GM19240 (cell line): ENCODE measurements around the gene KCNMB2.
A peak's percentile ranks its signal among the peaks of the same experiment; 100 is the strongest.

Experiments
- DNase-seq: peaks from one replicate; pipeline ENCODE4 v3.0.0; 2011; ENCODE audit warnings: low spot score; ENCODE audit not compliant: insufficient read length

KCNMB2 gene

DNA sequence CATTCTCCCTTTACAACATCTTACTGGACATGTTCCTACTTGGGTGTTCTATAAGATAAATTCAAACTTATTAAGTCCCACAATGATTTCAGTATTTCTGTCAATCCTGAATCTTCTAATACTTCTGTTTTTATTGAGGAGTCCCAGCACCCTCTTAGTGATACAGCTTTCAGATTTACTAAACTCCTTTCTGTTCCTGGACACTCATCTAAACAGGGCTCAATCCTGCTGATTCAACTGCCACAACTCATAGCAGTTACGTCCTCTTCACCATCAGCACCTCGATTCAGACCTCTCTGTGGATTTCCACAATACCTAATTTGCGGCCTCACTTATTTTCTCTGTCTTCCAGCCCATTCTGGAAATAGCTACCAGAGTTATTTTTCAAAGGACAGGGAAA lies 101.6 kb downstream of the KCNMB2 start:
- no peak for DNase-seq

DNA sequence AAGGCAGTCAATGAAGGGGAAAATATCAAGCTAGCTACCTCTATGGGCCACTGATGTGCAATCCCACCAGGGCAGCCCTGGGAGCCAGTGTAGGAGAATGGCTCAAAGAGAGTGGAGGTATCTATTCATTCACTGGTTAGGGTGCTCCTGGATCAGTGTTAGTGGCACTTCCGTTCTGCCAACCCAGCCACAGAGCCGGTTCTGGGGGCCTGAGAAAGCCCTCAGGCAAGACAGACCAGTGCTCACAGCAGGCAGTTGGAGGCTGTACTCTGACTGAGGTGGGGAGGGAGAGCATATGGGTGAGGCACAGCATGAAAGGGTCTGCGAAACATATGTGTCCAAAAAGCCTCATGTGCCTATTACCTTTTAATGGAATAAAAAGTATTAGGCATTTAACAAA lies 109.3 kb downstream of the KCNMB2 start:
- no peak for DNase-seq

- no peak for DNase-seq
These were observed 110.1 kb downstream of the KCNMB2 start for GRCh38 chr3:178646186-178646862.

DNA sequence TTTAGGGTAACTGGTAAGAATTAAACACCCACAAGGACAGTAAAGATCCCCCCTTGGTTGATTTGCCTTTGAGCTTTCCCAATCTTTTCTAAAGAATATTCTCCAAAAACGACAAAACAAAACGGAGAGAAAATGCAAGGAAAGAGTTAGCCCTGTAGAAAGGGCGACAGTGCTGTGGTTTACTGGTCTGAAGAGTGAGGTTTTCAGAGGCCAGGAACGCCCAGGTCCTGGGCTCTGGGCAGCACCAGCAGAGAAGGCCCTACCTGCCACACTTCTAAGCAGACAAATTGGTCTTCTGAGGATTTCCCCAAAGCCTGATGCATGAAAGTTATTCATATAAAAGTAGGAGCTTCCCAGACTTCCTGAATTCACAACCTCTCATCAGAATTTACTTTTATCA lies 119.3 kb downstream of the KCNMB2 start:
- DNase-seq = no peak

GRCh38 chr3:178658694-178659325 lies 122.6 kb downstream of the KCNMB2 start:
- DNase-seq = no peak

DNA sequence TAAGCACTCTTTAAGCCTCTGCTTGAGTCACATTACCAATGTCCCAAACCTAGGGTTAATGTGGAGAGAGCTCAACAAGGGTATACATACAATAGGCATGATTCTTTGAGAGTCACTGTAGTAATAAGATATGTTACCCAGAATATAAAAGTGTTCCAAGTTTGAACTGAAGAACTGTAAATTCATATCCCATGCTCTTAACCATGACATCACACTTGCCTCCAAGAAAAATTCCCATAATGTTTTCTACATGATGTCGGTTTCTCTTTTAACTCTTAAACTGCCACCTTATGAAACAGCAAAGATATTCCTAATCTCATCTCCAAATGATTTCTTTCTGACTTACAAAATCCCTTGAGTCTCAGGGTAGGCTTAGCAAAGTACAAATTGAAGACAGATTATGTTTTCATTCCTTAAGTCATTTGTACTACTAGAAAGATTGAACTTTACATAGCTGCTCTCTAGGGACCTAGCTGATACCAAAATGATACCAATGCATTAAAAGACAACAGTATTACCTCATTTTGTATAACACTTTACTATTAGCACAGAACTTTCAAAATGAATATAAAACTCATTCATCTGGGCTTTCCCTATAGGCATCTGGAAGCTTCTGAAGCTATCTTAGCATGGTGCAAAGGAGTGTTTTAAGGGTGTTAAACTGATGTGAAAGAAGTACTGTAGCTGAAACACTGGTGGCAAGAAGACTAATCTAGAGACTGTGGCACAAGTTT lies 127.1 kb downstream of the KCNMB2 start:
- DNase-seq = no peak

GRCh38 chr3:178665747-178666146 lies 129.5 kb downstream of the KCNMB2 start:
- no peak for DNase-seq

GRCh38 chr3:178669022-178669601 lies 132.9 kb downstream of the KCNMB2 start:
- no peak for DNase-seq

DNA sequence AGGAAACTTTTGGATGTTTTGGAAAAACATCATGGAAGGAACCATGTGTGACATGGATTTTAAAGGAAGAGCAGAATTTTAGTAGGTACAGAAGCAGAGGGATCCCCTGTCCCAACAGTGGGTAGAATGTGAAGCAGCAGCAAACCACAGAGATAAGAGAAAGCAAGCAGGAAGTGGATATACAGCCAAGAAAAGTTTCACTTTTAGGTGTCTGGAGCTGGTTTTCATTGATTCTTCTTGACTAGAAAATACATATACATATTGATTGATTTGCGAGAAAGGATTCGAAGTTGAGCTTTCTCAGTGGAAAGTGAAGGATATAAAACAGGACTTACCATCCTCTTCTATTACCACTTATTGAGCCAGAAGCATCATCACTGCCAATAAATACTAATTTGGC lies 133.5 kb downstream of the KCNMB2 start:
- no peak for DNase-seq

- no peak for DNase-seq
These were observed 135.1 kb downstream of the KCNMB2 start for GRCh38 chr3:178671377-178671776.

DNA sequence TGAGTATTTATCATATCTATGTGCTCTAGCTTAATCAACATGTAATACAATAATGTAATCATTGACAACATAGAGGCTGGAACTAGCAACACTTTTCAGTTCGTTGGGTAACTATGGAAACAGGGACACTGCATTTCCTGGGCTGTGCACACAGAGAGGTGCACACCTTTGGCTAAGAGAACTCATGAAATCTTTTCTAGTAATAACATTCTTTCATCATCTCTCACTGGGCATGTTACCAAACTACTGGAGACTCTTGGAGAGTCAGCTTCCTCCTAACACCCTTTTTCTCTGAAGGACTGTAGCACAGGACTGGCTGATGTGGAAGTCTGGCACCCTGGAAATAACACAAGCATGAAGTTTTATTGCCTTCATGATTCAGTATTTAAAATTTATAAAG lies 135.6 kb downstream of the KCNMB2 start:
- no peak for DNase-seq

GRCh38 chr3:178672275-178672674 lies 136.0 kb downstream of the KCNMB2 start:
- DNase-seq = no peak

DNA sequence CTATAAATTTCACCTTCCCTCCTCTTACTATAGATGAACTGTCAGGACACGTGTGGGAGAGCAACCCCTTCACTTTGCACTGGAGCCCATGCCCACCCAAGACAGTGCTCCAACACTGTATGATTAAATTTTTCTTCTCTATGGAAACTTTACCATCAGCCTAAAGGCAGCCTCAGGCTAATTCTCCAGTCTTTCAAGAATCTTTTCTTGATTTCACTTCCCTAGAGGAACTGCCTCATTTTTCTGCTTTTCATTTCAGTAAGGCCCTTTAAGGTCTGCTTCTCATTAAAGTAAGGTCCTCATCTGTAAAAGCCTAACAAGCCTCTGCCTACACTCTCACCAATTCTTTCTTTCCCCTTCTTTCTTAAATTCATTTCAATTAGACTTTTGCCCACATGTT lies 137.3 kb downstream of the KCNMB2 start:
- DNase-seq = no peak

- DNase-seq = no peak
These were observed 139.8 kb downstream of the KCNMB2 start for GRCh38 chr3:178676077-178676476.

- peak; percentile 4 for DNase-seq
These were observed 140.9 kb downstream of the KCNMB2 start for GRCh38 chr3:178676942-178677790.

GRCh38 chr3:178677961-178678360 lies 141.7 kb downstream of the KCNMB2 start:
- DNase-seq = no peak

GRCh38 chr3:178680037-178680436 lies 143.8 kb downstream of the KCNMB2 start:
- DNase-seq = no peak

DNA sequence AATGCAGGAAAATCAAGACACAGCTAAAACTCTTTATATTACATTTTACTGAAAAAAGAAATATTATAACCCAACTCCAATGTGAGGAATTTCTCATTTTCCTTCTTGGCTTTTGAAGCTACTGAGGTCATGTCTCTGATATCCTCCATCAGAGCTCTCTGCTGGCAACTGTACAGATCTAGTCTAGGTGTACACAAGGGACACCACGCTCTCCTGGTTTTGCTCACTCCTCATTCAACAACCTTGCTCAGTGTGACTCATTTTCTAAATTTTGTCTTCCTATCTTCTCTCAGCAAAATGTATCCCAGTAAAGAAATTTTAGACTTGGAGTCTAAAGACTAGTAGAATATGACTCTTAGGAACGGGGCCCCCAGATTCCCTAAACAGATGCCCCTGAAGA lies 144.3 kb downstream of the KCNMB2 start:
- no peak for DNase-seq

GRCh38 chr3:178684881-178685590 lies 148.8 kb downstream of the KCNMB2 start:
- DNase-seq = no peak

- no peak for DNase-seq
These were observed 149.3 kb downstream of the KCNMB2 start for GRCh38 chr3:178685591-178685906.

DNA sequence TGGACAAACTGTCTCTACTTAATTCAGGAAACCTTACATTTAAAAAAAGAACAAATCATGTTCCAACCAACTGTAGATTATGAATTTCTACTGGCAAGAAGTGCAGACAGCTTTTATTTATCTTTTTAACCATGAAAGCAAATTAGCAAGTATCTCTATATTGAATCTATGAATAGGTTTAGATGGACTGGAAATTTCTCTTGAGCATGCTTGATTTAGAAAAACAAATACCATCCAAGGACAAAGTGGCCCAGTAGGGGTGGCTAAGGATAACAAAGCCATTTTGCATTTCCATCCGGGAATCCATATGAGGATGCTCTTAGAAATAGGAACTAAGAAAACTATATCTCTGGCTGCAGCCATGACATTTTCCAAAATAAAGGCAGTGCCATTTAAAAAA lies 150.6 kb downstream of the KCNMB2 start:
- DNase-seq = no peak
